Measurements from ENCODE around the gene COL5A1. TPM values are rescaled to one million over a fixed set of nuclear protein-coding genes. Genes with fewer than 3 reads are reported as not detected.

COL5A1 gene
- total and polyA plus RNA-seq, 2 experiments from 2014 or later: 2.5 to 13.1 TPM

GRCh38 chr9:134679616-134680392 is 38.2 kb downstream of the COL5A1 start:
- Histone ChIP-seq H3K27me3 (ENCODE audit: insufficient read depth) (no peaks in the 10 kb centered on the region), H3F3A (replicated peaks; ENCODE audit: low read depth) (no peaks in the 10 kb centered on the region), H3K4me2 (no peak overlapping the region), H3K27ac (ENCODE audit: low read depth) (no peak overlapping the region), H4K20me1 (replicated peaks; ENCODE audit: insufficient read depth) (no peaks in the 10 kb centered on the region), H3K36me3 (ENCODE audit: insufficient read depth) (no peaks in the 10 kb centered on the region), H3K4me1 (ENCODE audit: insufficient read depth) (no peaks in the 10 kb centered on the region), H3K9me2 (ENCODE audit: insufficient read depth) (peaks cover 3% of the 10 kb centered on the region; the same call in 1 of the 2 replicates), H2AFZ (no peak overlapping the region), H3K4me3 (no peak overlapping the region), H3K79me2 (replicated peaks; ENCODE audit: insufficient read depth) (no peaks in the 10 kb centered on the region)
- H3K36me3 Mint-ChIP-seq (ENCODE audit: low read depth): no peaks in the 10 kb centered on the region
- H3K4me1 Mint-ChIP-seq: peaks cover 5% of the 10 kb centered on the region; the same call in 2 of the 3 replicates
- TF ChIP-seq ZNF114 (CRISPR knock-in tag; IDR thresholded peaks at IDR 0.05): no peak
- no peak for TF ChIP-seq JUNB (IDR thresholded peaks at IDR 0.05; ENCODE audit: unreplicated experiment)
- no peak for TF ChIP-seq STAT1 (IDR thresholded peaks at IDR 0.05; ENCODE audit: unreplicated experiment)
- no peak for TF ChIP-seq ETS1 (IDR thresholded peaks at IDR 0.05)
- TF ChIP-seq EZH2phosphoT487 (IDR thresholded peaks at IDR 0.05; ENCODE audit: unreplicated experiment): no peak
- TF ChIP-seq CREB1 (CRISPR knock-in tag; IDR thresholded peaks at IDR 0.05; ENCODE audit: low read depth): no peak
- TF ChIP-seq CTCF (conservative IDR thresholded peaks at IDR 0.05; ENCODE audit: low read depth in 2 of 2): no peak
- TF ChIP-seq NANOG (IDR thresholded peaks at IDR 0.05; ENCODE audit: borderline replicate concordance): no peak
- no peak for TF ChIP-seq ZNF462 (CRISPR knock-in tag; IDR thresholded peaks at IDR 0.05)
- TF ChIP-seq ZNF331 (CRISPR knock-in tag; IDR thresholded peaks at IDR 0.05; ENCODE audit: low read depth): no peak
- TF ChIP-seq REST (IDR thresholded peaks at IDR 0.05; ENCODE audit: unreplicated experiment): no peak
- no peak for TF ChIP-seq POLR2AphosphoS5 (IDR thresholded peaks at IDR 0.05; ENCODE audit: low read depth)
- no peak for TF ChIP-seq EZH2 (IDR thresholded peaks at IDR 0.05; ENCODE audit: low read depth, unreplicated experiment)
- DNase-seq (ENCODE audit: low spot score) (no peak), ATAC-seq (no peak)
- peaks cover 9% of the 10 kb centered on the region for H3K27me3 Mint-ChIP-seq (ENCODE audit: insufficient read depth, low read depth, poor library complexity)
- H3K9me3 Mint-ChIP-seq: no peaks in the 10 kb centered on the region; the same call in 1 of the 3 replicates
- no peak overlapping the region for H3K27ac Mint-ChIP-seq
- no peak overlapping the region for H3K4me3 Mint-ChIP-seq

All from GM23338 (cell line).